Stimulated activated naive CD4-positive, alpha-beta T cell treated with Interleukin-2 at 50 U/mL for 16 hours (primary cell): Measurements from ENCODE around the gene SERPIND1.
"Not testable (repeated sequence)": the region's sequence is repeated elsewhere in the genome, so short reads cannot be mapped to it uniquely, and the experiment has no call there.

Experiments
- DNase-seq: peaks from one replicate; lab custom pipeline; 2025; lab: John Stamatoyannopoulos, UW

SERPIND1 gene

GRCh38 chr22:20773793-20774212 lies at the start of gene SERPIND1:
TSS of gene SERPIND1 (plus strand) at chr22:20774113. CDS start at chr22:20779313, 5,200 bp downstream.
- no peak for DNase-seq

GRCh38 chr22:20724676-20725454 lies 49.0 kb upstream of the SERPIND1 start:
- DNase-seq: no peak

- DNase-seq: no peak
Observed at GRCh38 chr22:20725987-20726558, 47.8 kb upstream of the SERPIND1 start.

- DNase-seq: no peak
Observed at GRCh38 chr22:20727118-20728015, 46.5 kb upstream of the SERPIND1 start.

DNA sequence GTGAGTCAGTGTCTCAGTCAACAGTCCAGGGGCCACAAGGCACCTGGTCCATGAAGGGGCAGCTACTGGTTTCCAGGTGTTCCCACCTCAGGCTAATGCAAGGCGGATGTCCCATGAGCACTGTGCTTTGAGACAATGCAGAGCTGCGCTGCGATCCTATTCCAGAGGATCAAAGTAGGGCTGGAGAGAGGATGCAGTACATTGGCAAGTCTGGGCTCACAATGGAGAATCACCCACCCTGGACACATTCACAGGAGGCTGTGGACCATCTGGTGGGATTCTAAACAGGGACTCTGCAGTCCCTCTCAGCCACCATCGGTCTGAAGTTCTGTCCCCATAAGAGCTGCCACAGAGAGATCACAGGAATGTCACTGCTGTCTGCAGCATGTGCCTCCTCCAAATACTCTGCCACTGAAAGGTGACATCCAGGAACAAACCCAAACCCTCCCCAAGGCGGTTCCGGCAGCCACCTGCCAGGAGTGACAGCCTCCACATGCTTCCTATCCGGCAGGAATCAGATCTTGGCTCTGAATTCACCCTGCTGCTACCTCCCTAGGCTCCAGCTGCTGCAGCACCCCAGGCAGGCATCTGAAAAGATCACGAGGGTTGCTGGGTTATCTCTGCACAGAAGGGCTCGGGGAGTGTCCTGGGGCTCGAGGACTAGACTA lies 45.3 kb upstream of the SERPIND1 start:
- no peak for DNase-seq

- DNase-seq: no peak
Observed at GRCh38 chr22:20729194-20729593, 44.7 kb upstream of the SERPIND1 start.

DNA sequence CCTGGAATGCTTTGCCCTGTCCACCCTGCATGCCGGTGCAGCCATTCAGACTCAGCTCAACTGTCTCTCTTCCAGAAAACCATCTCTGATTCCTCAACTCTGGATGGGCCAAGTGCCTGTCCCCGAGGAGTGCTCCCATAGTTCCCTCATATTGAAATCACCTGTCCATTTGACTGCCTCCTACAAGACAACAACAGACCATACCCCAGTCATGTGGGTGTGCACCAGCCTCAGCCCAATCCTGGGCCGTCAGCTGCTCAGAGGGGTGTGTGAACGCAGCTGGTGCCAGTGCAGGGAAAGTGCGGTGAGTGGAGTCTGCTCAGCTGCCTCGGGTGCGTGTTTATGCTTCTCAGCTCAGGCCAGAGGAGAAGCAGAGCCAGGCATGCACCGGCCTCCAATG lies 41.5 kb upstream of the SERPIND1 start:
- DNase-seq: not testable (repeated sequence)

DNA sequence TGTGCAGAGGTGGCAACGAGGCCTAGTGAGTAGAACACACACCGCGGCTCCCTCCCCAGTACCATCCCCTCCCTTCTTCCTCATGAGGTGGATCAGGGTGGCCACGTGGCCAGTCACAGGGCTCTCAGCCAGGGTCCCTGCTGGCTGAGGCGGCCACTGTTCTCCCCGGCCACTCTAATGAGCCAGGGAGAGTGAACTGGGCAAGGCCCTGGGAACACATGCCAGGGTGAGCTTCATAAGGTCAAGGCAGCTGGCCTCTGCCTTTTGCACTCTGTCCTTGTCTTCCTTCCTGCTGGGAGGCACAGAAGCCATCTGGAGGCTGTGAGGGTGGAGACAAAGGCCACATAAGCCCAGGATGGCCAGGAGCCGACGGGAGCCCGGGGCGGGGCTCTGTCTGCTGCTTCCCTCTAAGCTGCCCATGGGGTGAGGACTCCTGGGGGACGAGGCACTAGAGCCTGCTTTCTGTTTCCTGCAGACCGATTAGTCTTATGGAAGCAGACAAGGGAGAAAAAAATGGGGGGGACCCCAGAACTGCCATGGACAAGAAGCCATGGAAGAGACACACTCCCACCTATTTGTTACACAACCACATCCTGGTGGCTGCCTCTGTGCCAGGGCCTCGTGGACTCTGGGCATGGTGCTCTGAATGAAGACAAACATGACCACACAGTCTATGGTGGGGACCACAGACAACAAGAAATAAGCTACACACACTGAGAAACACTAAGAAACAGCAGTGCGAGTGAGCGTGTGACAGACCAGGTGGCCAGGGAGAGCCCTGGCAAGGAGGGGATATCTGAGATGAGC lies 38.4 kb upstream of the SERPIND1 start:
- not testable (repeated sequence) for DNase-seq

- not testable (repeated sequence) for DNase-seq
Observed at GRCh38 chr22:20736891-20737290, 37.0 kb upstream of the SERPIND1 start.

DNA sequence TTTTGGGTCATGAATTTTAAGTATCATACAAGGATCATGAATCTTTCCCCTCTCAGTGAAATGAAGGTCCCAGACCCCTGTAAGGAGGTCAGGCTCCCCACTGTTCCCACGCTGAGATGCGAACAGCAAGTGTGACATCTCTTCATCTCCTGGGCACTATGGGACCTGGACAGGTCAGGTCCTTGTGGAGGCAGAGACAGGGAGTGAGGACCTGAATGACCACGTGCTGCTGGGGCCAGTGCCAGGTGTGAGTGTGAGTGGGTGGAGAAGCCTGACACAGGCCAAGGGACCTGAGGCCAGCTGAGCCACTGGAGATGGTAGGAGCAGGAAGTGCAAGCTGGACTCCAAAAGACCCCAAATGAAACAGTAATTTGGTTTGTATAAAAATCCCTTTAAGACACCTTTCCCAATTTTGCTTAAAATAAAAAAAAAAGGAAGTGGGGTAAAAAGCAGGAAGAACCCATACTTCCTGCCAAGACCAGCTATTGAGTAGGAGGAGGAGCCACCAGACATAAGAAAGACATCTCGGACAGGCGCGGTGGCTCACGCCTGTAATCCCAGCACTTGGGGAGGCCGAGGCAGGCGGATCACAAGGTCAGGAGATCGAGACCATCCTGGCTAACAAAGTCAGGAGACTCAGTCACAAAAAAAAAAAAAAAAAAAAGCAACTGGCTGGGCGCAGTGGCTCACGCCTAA lies 35.4 kb upstream of the SERPIND1 start:
- DNase-seq: no peak

DNA sequence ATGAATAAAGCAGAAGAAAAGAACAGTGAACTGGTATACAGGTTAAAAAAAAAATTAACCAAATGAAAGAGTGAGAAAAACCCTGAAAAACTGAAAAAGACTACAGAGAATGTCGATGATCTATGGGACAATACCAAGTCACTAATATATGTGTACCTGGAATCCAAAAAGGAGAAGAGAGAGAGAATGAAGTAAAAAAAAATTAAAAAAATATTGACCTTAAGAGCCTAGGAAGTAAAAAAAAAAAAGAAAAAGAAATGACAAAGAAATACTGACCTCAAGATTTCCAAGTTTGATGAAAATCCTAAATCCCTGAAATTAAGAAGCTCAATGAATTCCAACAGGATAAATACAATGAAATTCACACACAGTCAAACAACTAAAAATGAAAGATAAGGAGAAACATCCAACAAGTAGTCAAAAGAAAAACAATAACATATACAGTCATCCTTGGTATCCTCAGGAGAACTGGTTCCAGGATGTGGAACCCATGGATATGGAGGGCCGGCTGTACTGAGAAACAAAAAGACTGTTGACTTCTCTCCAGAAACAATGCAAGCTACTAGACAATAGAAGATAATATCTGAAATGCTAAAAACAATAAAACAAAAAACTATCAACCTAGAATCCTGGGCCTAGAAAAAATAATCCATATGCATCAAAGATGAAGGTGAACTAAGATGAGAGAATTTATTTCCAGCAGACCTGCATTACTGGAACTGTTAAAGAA lies 33.5 kb upstream of the SERPIND1 start:
- no peak for DNase-seq

GRCh38 chr22:20741008-20741633 lies 32.8 kb upstream of the SERPIND1 start:
- no peak for DNase-seq

- DNase-seq: peak; percentile 4
Observed at GRCh38 chr22:20741634-20742581, 32.0 kb upstream of the SERPIND1 start.

DNA sequence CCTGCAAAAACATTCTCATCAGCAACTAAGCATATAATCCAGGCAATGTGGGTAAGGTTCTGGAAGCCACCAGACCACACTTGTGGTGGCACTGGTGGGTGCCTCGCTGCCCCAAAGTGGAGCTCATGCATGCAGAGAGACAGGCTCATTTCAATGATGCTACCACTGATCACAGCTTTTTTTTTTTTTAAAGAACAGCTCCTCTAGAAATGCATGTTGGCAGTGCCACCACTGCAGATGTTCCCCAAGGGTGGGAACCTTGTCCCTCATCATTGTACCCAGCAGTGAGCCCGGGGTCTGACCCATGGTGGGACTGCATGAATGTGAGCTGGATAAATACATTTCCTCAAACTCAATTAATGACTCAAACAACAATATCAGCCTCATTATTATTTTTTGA lies 31.1 kb upstream of the SERPIND1 start:
- DNase-seq: no peak

DNA sequence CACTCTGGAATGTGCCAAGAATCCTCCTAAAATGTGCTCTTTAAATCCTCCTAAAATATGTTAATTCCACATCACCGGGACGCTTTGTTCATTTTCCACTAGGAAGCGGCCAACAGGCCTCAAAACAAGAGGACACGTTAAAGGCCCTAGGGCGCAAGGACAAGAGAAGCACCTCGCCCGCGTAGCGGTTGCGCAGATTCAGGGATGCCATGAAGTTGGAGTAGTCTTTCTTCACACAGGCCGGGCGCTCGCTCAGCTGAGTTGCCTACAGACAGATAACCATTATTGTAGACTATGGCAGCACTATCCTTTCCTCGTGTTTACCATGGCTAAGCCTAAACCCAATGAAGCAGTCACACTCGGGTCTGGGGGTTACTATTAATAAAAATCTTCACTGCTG lies 29.5 kb upstream of the SERPIND1 start:
- no peak for DNase-seq

- no peak for DNase-seq
Observed at GRCh38 chr22:20745119-20745518, 28.8 kb upstream of the SERPIND1 start.

DNA sequence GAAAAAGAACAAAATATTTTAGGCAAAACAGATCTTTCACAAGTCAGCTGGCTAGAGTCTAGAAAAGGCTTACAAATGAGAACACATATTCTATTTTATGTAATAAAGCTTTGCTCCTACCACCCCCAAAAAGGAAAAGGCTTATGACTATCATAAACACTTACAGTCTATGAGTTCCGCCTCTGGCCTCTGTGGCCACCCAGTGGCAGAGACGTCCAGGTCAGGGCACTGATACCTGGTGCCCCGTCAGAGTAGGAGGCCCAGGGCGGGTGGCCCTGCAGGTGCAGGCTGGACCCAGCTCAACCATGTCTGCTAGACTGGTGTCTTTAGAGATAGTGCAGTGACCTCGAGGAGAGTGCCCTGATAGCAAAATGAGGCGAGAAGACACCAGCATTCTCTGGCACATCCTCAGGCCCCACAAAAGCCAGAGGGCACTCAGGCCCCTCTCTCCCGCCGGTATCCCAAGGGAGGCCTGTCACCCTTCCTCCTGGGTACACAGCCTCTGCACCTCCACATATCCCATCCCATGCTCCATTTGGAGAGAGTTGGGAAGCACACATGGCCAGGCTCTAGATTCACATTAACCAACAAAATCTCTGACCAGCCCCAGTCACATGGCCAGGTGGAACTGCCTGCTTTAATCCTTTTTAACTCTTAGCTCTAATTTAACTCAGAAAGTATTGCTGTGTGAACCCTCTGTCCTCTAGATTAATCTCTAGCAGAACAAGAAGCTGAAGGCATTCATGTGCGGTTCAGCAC lies 27.3 kb upstream of the SERPIND1 start:
- DNase-seq: no peak

DNA sequence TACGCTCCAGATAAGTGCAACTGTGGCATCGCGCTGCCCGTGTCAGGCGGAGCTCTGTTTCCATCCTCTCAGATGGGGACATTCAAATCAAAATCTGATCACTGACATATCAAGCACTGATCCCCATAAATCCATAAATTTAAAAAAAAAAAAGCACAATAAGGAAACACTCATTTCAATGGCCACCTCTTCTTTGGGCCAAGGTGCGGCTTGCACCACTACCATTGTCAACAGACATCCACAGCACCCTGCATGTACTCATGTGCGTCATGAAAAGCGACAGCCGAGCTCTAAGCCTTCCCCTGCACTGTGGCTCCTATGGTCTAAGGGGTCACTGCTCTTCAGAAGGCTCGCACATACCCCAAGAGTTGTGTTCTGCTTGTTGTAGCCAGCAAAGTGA lies 26.7 kb upstream of the SERPIND1 start:
- DNase-seq: no peak
